Measurements from ENCODE around the gene TXNRD3.
"Not testable (repeated sequence)": the region's sequence is repeated elsewhere in the genome, so short reads cannot be mapped to it uniquely, and the experiment has no call there.

TXNRD3 gene

DNA sequence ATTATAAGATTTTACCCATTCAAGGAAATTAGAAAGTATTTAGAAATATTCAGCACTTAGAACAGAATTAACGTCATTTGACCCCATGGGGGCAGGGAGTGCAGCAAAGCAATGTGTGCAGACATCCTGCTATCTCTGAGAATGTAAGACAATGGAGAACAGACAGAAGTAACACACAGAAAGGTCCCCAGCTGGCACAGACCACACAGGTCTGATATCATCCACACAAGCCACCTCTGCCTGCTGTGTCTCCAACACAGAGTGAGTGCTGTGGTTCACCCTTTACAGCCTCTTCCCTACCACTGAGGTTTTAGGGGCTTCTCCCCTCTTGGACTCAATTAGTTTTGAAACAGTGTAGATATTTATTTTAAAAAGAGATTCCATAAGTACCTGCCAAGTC lies 16.1 kb downstream of the TXNRD3 start:
- no peak for DNase-seq

DNA sequence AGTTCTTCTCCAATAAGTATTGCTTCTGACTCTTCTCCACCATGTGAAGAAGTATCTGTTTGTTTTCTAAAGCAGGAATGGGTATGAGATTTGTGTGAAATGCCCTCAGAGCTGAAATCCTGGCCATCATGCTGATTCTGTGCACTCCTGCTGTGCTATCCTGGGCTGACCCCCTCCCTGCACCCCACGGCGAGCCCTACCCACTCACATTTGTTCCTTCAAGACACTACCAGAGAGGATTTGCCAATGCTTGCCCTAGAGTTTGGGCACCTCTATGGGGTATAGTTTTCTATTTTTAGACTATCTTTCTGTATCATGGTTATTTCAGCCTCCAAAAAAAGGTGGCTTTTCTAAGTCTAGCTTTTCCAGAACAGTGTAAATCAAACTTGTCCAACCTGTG lies 18.5 kb downstream of the TXNRD3 start:
- no peak for DNase-seq

DNA sequence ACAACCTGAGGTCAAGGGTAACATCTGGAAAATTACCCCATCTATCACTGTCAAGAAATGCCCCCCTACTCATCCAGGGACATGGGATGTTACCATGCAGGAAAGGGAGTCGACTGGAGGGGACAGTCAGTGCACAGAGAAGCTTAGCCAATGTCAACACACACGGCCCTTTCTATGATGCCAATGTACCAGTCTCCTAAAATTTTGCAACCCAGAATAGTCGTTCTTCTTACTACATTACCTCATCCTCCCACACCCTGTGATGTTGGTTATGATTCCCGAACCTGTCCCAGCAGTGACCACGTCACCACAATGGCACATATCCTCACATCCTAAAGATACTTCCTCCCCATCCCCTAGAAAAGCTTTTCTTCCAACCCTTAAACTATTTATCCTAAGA lies 20.1 kb downstream of the TXNRD3 start:
- no peak for DNase-seq

DNA sequence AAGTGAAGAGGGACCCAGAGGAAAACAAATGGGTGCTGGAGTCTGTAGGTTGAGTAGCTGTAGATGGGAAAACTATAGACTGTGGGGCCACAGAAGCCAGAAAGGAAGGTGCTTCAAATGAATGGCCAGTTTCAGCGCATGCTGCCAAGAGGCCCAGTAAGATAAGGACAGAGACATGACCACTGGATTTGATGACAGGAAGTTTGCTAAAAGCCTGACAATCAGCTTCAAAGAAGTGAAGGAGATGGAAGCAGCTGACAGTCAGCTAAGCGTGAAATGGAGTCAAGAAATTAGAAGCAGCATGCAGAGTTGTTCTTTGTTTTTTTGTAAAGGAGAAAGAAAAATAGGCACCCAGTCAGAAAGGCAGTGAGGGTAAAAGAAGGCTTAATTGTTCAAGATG lies 24.9 kb downstream of the TXNRD3 start:
- no peak for DNase-seq

DNA sequence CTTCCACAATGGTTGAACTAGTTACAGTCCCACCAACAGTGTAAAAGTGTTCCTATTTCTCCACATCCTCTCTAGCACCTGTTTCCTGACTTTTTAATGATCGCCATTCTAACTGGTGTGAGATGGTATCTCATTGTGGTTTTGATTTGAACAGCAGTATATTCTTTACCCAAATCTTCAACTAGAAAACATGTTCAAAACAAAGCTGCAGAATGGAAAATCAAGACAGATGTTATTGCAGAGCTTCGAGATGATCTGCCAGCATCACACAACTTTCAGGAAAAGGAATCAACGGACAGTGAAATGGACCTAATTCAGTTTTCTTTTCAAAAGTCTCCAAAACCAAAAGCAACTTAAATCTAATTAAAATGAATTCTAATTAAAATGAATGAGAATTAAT lies 29.2 kb downstream of the TXNRD3 start:
- not testable (repeated sequence) for DNase-seq

DNA sequence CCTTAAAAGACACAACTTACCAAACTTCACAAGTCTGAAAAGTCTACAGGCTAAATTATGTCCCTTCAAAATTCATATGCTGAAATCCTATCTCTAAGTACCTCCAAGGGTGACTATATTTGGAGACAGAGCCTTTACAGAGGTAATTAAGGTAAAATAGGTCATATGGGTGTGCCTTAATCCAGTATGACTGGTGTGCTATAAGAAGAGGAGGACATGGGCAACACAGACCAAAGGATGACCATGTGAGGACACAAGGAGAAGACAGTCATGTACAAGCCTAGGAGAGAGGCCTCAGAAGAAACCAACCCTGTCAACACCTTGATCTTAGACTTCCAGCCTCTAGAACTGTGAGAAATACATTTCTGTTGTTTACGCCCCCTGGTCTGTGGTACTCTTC lies 32.2 kb downstream of the TXNRD3 start:
- no peak for DNase-seq

DNA sequence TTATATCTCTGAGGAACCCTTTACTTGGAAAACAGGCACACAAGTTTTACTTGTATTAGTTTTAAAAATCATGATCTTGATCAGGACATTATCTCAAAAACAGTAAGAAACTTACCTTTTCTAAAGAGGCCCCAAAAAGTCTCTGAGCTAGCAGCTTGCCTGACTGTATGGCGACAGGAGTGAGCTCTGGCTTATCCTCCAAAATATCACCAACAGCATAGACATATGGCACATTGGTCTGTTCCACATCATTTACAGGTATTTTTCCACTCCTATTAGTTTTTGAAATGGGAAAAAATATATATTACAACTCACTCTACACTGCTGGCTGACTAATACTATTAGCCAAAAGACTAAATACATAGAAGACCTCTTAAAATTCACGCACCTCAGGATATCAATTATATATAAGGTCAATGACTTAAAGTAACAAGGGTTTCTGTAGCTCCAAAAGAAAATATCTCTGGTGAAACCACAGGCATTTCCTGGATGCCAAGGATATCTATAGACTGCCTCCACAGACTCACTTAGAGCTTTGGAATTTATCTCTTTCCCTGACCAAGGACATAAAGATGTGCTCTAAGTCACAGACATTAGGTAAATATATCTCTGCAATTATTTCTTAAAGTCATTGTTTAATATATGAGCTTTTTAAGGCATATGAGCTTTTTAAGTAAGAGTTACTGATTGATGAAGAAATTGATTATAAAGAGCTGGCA lies 33.1 kb downstream of the TXNRD3 start:
- DNase-seq: no peak

DNA sequence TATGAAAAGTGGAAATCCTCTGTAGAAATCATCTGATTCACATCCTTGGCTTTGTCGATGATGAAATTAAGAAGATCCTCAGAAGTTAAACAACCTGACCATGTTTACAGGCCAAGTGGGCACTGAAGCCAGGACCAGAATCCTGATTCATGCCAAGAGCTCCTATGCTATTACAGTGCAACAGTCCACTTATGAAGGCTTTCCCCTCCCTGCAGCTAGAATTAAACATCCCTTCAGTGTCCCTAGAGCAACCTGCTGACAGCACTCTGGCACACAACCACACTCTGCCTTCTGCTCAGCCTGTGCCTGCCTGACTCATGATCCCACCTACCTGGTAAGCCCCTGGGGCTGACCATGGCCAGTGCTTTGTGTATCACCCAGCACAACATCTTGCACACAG lies 33.8 kb downstream of the TXNRD3 start:
- DNase-seq: no peak

DNA sequence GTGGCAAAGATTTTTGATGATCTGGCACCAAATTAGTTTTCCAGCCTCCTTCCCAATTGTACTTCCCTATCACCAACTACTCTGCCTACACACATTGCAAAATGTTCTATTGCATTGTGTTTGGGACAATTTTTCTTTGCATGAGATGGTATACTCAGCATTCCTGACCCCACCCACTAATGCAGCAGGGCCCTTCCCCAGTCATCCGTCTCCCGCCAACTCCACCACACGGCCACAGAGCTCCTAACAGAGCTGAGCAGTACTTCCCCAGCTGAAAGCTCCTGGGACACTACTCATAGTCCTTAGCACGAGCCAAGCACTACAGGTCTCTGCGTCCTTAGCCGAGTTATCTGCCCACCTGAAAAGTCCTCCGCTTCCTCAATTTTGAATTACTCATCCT lies 34.2 kb downstream of the TXNRD3 start:
- no peak for DNase-seq

DNA sequence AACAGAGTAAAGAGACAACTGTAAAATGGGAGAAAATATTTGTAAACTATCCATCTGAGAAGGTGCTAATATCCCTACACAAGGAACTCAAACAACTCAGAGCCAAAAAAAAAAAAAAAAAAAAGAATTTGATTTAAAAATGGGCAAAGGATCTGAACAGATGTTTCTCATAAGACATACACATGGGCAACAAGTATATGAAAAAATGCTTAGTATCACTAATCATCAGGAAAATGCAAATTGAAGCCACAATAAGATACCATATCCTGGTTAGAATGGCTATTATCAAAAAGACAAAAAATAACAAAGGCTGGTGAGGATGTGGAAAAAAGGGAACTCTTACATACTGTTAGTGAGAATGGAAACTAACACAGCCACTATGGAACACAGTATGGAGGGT lies 36.2 kb downstream of the TXNRD3 start:
- no peak for DNase-seq

DNA sequence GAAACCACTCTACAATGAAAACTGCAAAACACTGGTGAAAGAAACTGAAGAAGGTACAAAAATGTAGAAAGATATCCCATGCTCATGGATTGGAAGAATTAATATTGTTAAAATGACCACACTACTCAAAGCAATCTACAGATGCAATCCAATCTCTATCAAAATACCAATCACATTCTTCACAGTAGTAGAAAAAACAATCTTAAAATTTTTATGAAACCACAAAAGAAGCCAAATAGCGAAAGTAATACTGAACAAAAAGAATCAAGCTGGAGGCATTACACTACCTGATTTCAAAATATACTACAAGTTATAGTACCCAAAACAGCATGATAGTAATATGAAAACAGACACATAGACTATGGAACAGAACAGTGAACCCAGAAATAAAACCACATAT lies 36.9 kb downstream of the TXNRD3 start:
- no peak for DNase-seq

DNA sequence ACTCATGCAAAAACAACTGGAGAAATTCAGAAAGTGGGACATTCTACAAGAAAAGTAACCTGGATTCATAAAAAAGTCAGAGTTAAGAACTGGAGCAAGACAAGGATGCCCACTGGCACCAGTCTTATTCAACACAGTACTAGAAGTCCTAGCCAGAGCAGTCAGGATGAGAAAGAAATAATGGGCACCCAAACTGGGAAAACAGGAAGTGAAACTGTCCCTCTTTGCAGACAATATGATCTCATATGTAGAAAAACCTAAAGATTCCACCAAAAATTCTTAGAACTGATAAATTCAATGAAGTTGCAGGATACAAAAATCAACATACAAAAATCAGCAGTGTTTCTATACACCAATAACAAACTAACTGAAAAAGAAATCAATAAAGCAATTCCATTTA lies 37.4 kb downstream of the TXNRD3 start:
- DNase-seq: no peak

DNA sequence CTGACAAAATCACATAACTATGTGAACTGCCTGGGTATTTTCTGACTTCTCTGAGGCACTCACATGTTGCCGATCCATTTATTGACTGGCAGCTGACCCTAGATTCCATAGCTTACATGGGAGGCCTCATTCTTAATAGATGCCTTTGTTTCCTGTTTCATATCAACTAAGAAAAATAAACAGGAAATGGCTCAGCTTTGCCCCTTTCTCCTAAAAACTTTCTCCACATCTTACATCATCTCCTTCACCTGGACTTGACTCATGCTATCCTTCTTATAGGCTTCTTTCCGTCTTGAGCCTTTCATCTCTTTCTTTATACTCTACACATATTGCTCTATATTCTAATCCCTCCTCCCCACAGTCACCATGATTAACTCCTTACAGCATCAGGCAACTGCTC lies 38.0 kb downstream of the TXNRD3 start:
- DNase-seq: no peak

DNA sequence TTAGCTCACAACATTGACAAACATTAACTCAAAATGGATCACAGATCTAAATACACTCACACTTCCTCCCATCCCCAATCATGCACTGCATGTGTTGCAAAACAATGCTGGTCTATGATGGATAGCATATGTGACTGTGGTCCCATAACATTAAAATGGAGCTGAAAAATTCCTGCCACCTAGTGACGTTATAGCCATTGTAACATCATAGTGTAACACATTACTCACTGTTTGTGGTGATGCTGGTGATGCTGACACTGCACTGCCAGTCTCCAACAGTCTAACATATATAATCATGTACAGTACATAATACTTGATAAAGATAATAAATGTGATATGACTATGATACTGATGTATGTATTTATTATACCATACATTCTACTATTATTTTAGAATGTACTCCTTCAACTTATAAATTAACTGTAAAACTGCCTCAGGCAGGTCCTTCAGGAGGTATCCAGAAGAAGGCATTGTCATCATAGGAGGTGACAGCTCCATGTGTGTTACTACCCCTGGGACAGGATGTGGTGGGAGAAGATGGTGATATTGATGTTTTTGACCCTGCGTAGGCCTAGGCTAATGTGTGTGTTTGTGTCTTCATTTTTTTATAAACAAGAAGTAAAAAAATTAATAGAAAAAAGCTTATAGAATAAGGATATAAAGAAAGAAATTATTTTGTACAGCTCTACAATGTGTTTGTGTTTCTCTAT lies 41.3 kb downstream of the TXNRD3 start:
- DNase-seq: no peak

DNA sequence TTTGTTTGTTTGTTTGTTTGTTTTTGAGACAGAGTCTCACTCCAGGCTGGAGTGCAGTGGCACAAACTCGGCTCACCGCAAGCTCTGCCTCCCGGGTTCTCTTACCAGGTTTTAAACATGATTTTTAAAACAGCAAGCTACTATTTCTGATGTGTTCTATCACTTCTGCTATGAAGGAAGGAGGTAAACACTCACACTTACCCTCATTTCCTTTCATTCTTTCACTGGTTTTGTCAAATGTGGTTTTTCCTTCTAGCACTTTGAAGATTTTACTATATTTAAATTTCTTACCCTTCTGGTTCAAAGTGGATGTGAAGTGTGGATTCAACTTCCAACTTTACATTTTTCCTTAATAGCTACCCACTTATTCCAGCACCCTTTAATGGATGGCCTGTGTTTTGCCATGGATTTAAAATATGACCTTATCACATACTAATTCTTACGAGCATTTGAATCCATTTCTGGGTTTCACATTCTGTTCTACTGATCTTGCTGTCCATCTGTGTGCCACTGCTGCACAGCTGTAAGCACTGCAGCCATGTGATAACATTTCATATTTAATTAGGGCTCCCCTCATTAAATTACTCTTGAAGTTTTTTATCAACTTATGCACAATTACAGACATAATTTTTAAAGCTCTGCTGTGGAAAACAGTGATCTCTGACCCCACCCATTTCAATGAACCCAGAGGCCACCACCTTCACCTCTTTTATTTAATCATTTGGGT lies 42.3 kb downstream of the TXNRD3 start:
- DNase-seq: no peak

DNA sequence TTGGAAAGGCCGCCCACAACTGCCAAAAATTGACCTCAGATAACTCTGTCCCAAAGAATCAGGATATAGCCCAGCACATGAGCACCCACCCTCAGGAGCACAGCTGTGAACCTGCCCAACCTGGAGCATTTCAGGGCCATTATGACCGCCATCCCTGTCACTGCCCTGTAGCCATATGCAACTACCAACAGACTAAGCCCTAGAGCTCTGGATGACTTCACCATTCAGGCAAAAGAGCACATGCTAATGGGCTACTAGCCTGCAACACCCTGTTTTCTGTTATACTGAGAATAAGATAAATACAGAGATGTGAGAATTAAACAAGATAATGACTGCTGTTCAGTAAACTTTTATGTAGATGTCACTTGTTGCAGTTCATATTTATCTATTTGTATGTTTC lies 45.0 kb downstream of the TXNRD3 start:
- no peak for DNase-seq

DNA sequence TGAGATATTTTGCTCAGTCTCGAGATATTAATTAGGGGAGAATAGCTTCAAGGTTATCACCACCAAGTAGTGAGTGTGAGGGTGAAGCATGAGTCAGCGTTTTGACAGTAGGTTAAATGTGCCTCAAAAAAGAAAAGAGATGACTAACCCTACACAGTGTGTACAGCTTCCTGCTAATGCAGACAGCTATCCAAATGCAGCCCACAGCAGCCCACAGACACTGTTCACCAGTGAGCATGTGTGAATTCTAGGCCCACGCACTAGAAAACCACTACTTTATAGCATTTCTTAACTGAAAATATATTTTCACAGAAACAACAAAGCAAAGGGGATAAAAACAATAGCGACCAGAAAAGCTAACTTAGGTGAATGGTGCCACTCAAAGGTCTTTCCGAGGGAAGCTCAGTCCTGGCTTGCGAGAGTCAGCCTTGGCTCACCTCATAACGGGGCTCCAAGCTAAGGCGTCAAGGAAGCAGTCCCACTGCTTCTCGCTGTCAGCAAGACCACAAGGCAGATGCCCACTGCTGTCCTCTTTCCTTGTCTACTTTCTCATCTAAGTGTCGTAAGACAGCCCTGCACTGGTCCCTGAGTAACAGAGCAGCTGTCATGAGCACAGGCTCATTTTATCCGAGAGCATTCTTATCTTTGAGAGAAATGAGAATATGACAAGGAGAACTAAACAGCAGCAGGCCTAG lies 47.6 kb downstream of the TXNRD3 start:
- DNase-seq: no peak

DNA sequence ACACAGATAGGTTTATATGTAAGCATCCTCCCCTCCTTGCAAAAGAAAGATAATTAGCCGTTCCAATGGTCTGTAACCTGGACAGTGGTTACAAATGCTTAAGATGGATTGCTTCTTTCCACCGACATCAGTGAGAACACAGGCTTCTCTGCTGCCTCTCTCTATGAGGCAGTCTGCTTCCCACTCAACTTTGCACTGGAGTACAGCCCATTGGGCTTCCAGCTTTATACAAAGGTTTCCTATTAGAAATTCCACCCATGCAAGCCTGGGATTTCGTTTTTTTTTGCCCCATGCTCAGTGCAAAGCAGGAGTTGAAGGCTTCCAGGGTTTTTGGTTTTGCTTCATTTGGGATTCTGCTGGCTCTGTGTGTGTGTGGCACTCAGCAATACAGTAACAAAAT lies 48.9 kb downstream of the TXNRD3 start:
- DNase-seq: no peak

DNA sequence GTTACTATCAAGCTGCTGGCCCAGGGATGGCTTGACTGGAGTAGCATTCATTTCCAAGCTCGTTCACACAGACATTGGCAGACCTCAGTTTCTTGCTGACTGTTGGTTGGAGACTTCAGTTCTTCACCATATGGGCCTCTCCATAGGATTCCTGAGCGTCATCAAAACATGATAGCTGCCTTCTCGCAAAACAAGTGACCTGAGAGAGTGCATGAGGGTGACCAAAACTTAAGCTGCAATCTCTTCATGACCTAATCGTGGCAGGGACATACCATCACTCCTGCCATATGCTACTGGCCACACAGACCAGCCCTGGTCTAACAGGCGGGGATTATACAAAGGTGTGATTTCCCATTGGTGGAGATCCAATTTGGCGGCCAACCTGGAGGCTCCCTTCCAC lies 50.2 kb downstream of the TXNRD3 start:
- no peak for DNase-seq

DNA sequence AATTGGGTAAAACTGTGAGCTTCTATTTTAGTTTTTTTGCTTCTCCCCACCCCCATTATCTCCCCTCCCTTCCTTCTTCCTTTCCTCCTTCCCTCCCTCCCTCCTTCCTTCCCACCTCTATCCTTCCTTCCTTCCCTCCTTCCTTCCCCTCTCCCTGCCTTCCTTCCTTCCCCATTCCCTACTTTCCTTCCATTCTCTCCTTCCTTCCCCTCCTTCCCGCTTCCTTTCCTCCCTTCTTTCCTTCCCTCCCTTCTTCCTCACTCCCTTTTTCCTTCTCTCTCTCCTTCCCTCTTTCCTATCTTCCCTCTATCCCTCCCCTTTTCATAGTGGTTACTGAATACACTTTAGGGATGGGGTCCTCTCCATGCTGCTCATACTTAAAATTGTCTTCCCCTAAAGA lies 55.8 kb downstream of the TXNRD3 start:
- DNase-seq: no peak

DNA sequence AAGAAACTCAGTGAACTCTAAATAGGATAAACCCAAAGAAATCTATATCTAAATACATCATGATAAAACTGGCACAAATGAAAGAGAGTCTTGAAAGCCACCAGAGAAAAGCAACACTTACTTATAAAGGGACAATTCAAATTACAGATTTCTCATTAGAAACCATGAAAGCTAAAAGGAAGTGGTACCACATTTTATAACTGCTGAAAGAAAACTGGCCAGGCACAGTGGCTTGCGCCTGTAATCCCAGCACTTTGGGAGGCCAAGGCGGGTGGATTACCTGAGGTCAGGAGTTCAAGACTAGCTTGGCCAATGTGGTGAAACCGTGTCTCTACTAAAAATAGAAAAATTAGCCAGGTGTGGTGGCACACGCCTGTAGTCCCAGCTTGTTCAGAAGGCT lies 59.4 kb downstream of the TXNRD3 start:
- DNase-seq: not testable (repeated sequence)

DNA sequence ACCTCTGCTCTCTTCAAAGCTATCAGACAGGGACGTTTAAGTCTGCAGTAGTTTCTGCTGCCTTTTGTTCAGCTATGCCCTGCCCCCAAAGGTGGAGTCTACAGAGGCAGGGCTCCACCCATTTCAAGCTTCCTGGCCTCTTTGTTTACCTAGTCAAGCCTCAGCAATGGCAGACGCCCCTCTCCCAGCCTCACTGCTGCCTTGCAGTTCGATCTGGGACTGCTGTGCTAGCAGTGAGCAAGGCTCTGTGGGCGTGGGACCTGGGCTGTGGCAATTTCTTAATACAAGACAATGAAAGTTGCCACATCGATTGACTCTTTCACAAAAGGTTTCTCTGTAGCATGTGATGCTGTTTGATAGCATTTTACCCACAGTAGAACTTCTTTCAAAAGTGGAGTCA lies 63.4 kb downstream of the TXNRD3 start:
- not testable (repeated sequence) for DNase-seq

DNA sequence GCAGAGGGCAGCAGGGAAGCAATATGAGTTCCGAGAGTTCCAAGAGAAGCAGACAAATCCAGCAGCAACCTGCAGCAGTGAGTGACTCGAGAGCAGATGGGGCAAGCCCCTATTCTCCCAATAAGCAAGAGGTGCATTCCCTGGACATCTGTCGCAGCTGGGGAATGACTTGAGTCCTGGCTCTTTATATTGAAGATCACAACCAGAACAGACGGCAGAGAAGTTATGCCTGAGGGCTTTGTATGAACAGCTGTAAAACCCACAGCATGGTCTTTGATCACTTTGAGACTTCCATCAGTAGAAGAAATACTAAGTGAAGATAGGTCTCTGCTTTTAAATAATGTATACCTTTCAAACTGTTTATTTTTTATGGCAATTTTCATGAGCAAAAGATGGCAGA lies 72.6 kb downstream of the TXNRD3 start:
- DNase-seq: no peak

DNA sequence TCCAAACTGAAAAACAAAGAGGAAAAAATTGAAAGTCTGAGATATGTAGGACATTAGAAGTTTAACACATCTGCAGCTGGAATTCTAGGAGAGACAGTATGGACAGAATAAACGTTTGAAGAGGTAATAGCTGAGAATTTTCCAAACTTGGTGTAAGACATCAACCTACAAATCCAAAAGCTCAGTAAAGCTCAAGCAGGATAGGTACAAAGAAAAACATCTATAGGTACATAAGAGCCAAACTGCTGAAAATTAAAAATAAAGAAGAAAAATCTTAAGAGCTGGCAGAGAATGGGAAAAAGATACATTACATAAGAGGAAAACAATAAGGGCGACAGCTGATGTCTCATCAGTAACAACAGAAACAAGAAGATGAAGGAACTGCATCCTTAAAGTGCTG lies 73.4 kb downstream of the TXNRD3 start:
- no peak for DNase-seq
